Subcutaneous preadipocyte (primary cell): ENCODE data around the gene SLC16A14. TPM values are rescaled to one million over a fixed set of nuclear protein-coding genes. Genes with fewer than 3 reads are reported as not detected.

ENCODE experiments used
- small RNA-seq: library from RNA; depleted of rRNA; stranded (forward); fragments of <200 nt; gene quantifications from one replicate; pipeline ENCODE3, GENCODE V24; 2012
- total RNA-seq: library from RNA; depleted of rRNA; stranded (reverse); fragments of >200 nt; gene quantifications from 2 replicates; pipeline ENCODE4 v1.2.3, GENCODE V29; 2012

SLC16A14 gene, protein sequence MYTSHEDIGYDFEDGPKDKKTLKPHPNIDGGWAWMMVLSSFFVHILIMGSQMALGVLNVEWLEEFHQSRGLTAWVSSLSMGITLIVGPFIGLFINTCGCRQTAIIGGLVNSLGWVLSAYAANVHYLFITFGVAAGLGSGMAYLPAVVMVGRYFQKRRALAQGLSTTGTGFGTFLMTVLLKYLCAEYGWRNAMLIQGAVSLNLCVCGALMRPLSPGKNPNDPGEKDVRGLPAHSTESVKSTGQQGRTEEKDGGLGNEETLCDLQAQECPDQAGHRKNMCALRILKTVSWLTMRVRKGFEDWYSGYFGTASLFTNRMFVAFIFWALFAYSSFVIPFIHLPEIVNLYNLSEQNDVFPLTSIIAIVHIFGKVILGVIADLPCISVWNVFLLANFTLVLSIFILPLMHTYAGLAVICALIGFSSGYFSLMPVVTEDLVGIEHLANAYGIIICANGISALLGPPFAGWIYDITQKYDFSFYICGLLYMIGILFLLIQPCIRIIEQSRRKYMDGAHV
- total RNA-seq: under 0.01 and 0.20 TPM in 2 replicates

DNA sequence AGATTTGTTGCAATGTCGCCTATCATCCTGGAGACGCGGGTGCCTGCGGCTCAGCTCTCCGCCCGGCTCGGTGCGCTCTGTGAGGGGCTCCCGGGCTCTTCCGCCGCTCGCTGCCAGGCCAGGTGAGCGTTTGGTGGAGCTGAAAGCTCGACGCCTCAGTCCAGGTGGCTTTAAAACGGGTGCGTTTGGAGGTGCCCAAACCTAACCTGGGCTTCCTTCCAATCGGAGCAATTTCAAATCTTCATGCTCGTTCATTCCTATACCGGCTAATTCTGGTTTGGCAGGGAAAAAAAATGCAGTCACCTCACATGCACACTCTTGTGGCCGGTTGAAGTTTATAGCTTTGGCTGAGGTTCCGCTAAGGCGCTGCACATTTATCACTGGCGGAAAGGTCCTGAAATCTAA, at the start of gene SLC16A14:
SLC16A14 (minus strand) TSS at position 274 of the 405 bp plus-strand sequence. CDS start 9,572 bp downstream, outside the sequence.

Small RNA genes within 50 kb of the gene (small RNA-seq; reads per million reads assigned to genes)
- gene RNY4P19: not detected

Other genes starting within 250 kb of the SLC16A14 start
- 205 and 247 TPM in 2 replicates for gene TRIP12, start 146.9 kb downstream of the SLC16A14 start, total RNA-seq
- gene FBXO36, start 146.4 kb downstream of the SLC16A14 start, total RNA-seq: 2.9 and 3.3 TPM in 2 replicates
- gene SP110, start 151.1 kb upstream of the SLC16A14 start, total RNA-seq: 8.4 and 17.3 TPM in 2 replicates
- under 0.01 TPM in 1 of 2 replicates, not detected in the other for gene SP140, start 156.8 kb upstream of the SLC16A14 start, total RNA-seq